Breast epithelium (tissue), 3 donors: Measurements from ENCODE around the gene EEF1AKMT1.

Experiments used
- POLR2A ChIP-seq: fragments of 450-650 bp; IDR thresholded peaks from one replicate; pipeline ENCODE4 v1.6.1; 2016; ENCODE audit warnings: antibody characterized with exemption, mild to moderate bottlenecking, moderate library complexity
- TF ChIP-seq, protein P1 (sequence below), 3 donors: fragments of 450-650 bp; IDR thresholded peaks; one replicate each; pipeline ENCODE4 v1.5.1; 2016 to 2017; ENCODE audit warnings: antibody characterized with exemption in 3 of 3, mild to moderate bottlenecking in 3 of 3, moderate library complexity in 3 of 3

- TF ChIP-seq POLR2A, result no peak
- TF ChIP-seq, protein P1, sequence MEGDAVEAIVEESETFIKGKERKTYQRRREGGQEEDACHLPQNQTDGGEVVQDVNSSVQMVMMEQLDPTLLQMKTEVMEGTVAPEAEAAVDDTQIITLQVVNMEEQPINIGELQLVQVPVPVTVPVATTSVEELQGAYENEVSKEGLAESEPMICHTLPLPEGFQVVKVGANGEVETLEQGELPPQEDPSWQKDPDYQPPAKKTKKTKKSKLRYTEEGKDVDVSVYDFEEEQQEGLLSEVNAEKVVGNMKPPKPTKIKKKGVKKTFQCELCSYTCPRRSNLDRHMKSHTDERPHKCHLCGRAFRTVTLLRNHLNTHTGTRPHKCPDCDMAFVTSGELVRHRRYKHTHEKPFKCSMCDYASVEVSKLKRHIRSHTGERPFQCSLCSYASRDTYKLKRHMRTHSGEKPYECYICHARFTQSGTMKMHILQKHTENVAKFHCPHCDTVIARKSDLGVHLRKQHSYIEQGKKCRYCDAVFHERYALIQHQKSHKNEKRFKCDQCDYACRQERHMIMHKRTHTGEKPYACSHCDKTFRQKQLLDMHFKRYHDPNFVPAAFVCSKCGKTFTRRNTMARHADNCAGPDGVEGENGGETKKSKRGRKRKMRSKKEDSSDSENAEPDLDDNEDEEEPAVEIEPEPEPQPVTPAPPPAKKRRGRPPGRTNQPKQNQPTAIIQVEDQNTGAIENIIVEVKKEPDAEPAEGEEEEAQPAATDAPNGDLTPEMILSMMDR (IDR thresholded peaks at IDR 0.05), result no peak
Measured at GRCh38 chr13:20769091-20769490, 4.7 kb downstream of the EEF1AKMT1 start.
